ENCODE measurements around the gene ZC3H12A.

Gene ZC3H12A

GRCh38 chr1:37448691-37449417 is 25.5 kb upstream of the ZC3H12A start:
- Histone ChIP-seq H3K36me3 (ENCODE audit: insufficient read depth) (no peaks in the 10 kb centered on the region), H3K4me3 (IDR thresholded peaks at IDR 0.05; ENCODE audit: insufficient read depth, low read depth, low read length) (no peak overlapping the region), H3K4me1 (ENCODE audit: low read depth, poor library complexity, severe bottlenecking) (no peaks in the 10 kb centered on the region), H3K27ac (no peak overlapping the region), H2AFZ (ENCODE audit: low read depth) (no peak overlapping the region), H4K20me1 (ENCODE audit: insufficient read depth) (no peaks in the 10 kb centered on the region), H3K79me2 (ENCODE audit: insufficient read depth, low read depth) (no peaks in the 10 kb centered on the region), H3K27me3 (ENCODE audit: insufficient read depth, low read depth) (peaks cover 7% of the 10 kb centered on the region; the same call in 1 of the 2 replicates), H3K9ac (no peak overlapping the region), H3K4me2 (no peak overlapping the region)
- TF ChIP-seq CTCF (conservative IDR thresholded peaks at IDR 0.05; ENCODE audit: low read depth, low read length), result no peak

DNA sequence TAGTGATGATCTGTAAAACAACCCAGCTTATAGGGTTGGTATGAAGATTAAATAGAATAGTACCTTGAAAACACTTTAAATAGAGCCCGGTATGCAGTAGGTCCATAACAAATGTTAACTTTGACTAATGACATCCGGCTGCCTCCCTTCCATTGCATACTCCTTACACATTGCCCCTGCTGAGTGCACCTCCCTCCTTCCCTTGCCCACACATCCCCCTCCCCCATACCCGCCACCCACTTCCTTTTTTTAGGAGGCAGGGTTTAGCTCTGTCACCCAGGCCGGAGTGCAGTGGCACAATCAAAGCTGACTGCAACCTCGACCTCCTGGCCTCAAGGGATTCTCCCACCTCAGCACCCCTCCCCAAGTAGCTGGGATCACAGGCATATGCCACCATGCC is 24.4 kb upstream of the ZC3H12A start:
- no peaks in the 10 kb centered on the region for H4K20me1 ChIP-seq (ENCODE audit: insufficient read depth)
- no peak overlapping the region for H2AFZ ChIP-seq (ENCODE audit: low read depth)
- H3K4me2 ChIP-seq, result no peak overlapping the region
- peaks cover 7% of the 10 kb centered on the region; the same call in 1 of the 2 replicates for H3K27me3 ChIP-seq (ENCODE audit: insufficient read depth, low read depth)
- H3K79me2 ChIP-seq (ENCODE audit: insufficient read depth, low read depth), result no peaks in the 10 kb centered on the region
- TF ChIP-seq CTCF (conservative IDR thresholded peaks at IDR 0.05; ENCODE audit: low read depth, low read length), result no peak
- H3K27ac ChIP-seq, result no peak overlapping the region
- no peak overlapping the region for H3K9ac ChIP-seq
- H3K4me1 ChIP-seq (ENCODE audit: low read depth, poor library complexity, severe bottlenecking), result peaks cover under 1% of the 10 kb centered on the region
- H3K4me3 ChIP-seq (IDR thresholded peaks at IDR 0.05; ENCODE audit: insufficient read depth, low read depth, low read length), result no peak overlapping the region
- no peaks in the 10 kb centered on the region for H3K36me3 ChIP-seq (ENCODE audit: insufficient read depth)

- H3K79me2 ChIP-seq (ENCODE audit: insufficient read depth, low read depth), result no peaks in the 10 kb centered on the region
- H3K4me1 ChIP-seq (ENCODE audit: low read depth, poor library complexity, severe bottlenecking), result peaks cover 9% of the 10 kb centered on the region
- no peak overlapping the region for H3K4me3 ChIP-seq (IDR thresholded peaks at IDR 0.05; ENCODE audit: insufficient read depth, low read depth, low read length)
- H3K9ac ChIP-seq, result no peak overlapping the region
- no peak for TF ChIP-seq CTCF (conservative IDR thresholded peaks at IDR 0.05; ENCODE audit: low read depth, low read length)
- no peaks in the 10 kb centered on the region for H4K20me1 ChIP-seq (ENCODE audit: insufficient read depth)
- H2AFZ ChIP-seq (ENCODE audit: low read depth), result no peak overlapping the region
- no peak overlapping the region for H3K4me2 ChIP-seq
- H3K27me3 ChIP-seq (ENCODE audit: insufficient read depth, low read depth), result no peaks in the 10 kb centered on the region
- H3K36me3 ChIP-seq (ENCODE audit: insufficient read depth), result no peaks in the 10 kb centered on the region
- H3K27ac ChIP-seq, result no peak overlapping the region
These were observed 22.0 kb upstream of the ZC3H12A start for GRCh38 chr1:37452416-37452815.

GRCh38 chr1:37453647-37454046 is 20.7 kb upstream of the ZC3H12A start:
- Histone ChIP-seq H3K4me3 (IDR thresholded peaks at IDR 0.05; ENCODE audit: insufficient read depth, low read depth, low read length) (no peak overlapping the region), H4K20me1 (ENCODE audit: insufficient read depth) (no peaks in the 10 kb centered on the region), H3K4me2 (no peak overlapping the region), H3K4me1 (ENCODE audit: low read depth, poor library complexity, severe bottlenecking) (peaks cover 9% of the 10 kb centered on the region), H3K27me3 (ENCODE audit: insufficient read depth, low read depth) (no peaks in the 10 kb centered on the region), H3K27ac (no peak overlapping the region), H2AFZ (ENCODE audit: low read depth) (no peak overlapping the region), H3K79me2 (ENCODE audit: insufficient read depth, low read depth) (no peaks in the 10 kb centered on the region), H3K9ac (no peak overlapping the region), H3K36me3 (ENCODE audit: insufficient read depth) (no peaks in the 10 kb centered on the region)
- TF ChIP-seq CTCF (conservative IDR thresholded peaks at IDR 0.05; ENCODE audit: low read depth, low read length), result no peak

Measured in KMS-11 (cell line).